A673 (cell line): ENCODE measurements around the gene TACR2. TPM values are rescaled to one million over a fixed set of nuclear protein-coding genes. Genes with fewer than 3 reads are reported as not detected.

Experiments used
- BruUV-seq: library from RNA; stranded (reverse); fragments of 400-500 nt; replicated peaks from 2 replicates; lab custom pipeline; 2021; lab: Mats Ljungman, UMichigan
- CTCF ChIA-PET: fragments of 300-600 bp; sonication (Branson Sonifier 250); formaldehyde crosslinking; loops from one replicate; lab custom pipeline; 2022; ENCODE audit warnings: antibody characterized with exemption; lab: Charles Lee
- POLR2A ChIA-PET: fragments of 300-600 bp; sonication (Branson Sonifier 250); formaldehyde crosslinking; loops from one replicate; lab custom pipeline; 2022; ENCODE audit warnings: antibody characterized with exemption; ENCODE audit not compliant: low non-redundant PET; lab: Charles Lee
- DNase-seq: peaks from one replicate; pipeline ENCODE4 v3.0.0-alpha.2; 2015; ENCODE audit warnings: low spot score
- H3K27ac ChIP-seq: fragments of 200-600 bp; sonication (generic); 2 replicates; pipeline ENCODE4 v1.5.1; 2016; ENCODE audit warnings: mixed run types, low read depth, mild to moderate bottlenecking, mixed read lengths, antibody characterized with exemption, low read length; ENCODE audit not compliant: poor library complexity, severe bottlenecking
- H3K27me3 ChIP-seq: fragments of 200-600 bp; sonication (generic); replicated peaks from 2 replicates; pipeline ENCODE4 v1.6.1; 2017; ENCODE audit warnings: mixed run types, low read depth, mild to moderate bottlenecking, mixed read lengths, antibody characterized with exemption, low read length; ENCODE audit not compliant: insufficient read depth, poor library complexity
- H3K36me3 ChIP-seq: fragments of 200-600 bp; sonication (generic); 2 replicates; pipeline ENCODE4 v1.6.1; 2016; ENCODE audit warnings: mixed run types, mild to moderate bottlenecking, mixed read lengths, antibody characterized with exemption, low read length; ENCODE audit not compliant: insufficient read depth, poor library complexity, severe bottlenecking
- H3K4me1 ChIP-seq: fragments of 200-600 bp; sonication (generic); 2 replicates; pipeline ENCODE4 v1.6.1; 2017; ENCODE audit warnings: mixed run types, mild to moderate bottlenecking, mixed read lengths, antibody characterized with exemption, low read length; ENCODE audit not compliant: insufficient read depth, poor library complexity, severe bottlenecking
- H3K4me3 ChIP-seq: fragments of 200-600 bp; sonication (generic); 2 replicates; pipeline ENCODE4 v1.5.1; 2016; ENCODE audit warnings: low read depth, mixed run types, mild to moderate bottlenecking, mixed read lengths, low read length; ENCODE audit not compliant: poor library complexity, severe bottlenecking
- H3K9me3 ChIP-seq: fragments of 200-600 bp; sonication (generic); 2 replicates; pipeline ENCODE4 v1.6.1; 2016; ENCODE audit warnings: mixed run types, low read depth, mild to moderate bottlenecking, mixed read lengths, antibody characterized with exemption, low read length; ENCODE audit not compliant: poor library complexity, severe bottlenecking
- EZH2 ChIP-seq: fragments of 200-600 bp; sonication (generic); IDR thresholded peaks from 2 replicates; pipeline ENCODE4 v1.6.1; 2017; ENCODE audit warnings: borderline replicate concordance, low read depth, mild to moderate bottlenecking, mixed read lengths, antibody characterized with exemption, low read length; ENCODE audit not compliant: poor library complexity, severe bottlenecking
- intact Hi-C: fragments of 100-400 bp; cut with micrococcal nuclease; formaldehyde crosslinking; loops from one replicate; pipeline ENCODE4 v1.10.0; 2022; ENCODE audit not compliant: unreplicated experiment
- total RNA-seq: library from RNA; stranded (reverse); gene quantifications from 2 replicates; pipeline ENCODE4 v1.2.3, GENCODE V29; 2021
- TF ChIP-seq, protein P1 (sequence below): fragments of 300-800, 200-600 bp; sonication (generic); conservative IDR thresholded peaks from 2 replicates; pipeline ENCODE4 v1.5.1; 2017; ENCODE audit warnings: low read depth, mild to moderate bottlenecking, antibody characterized with exemption, low read length, moderate library complexity, mixed read lengths

The TACR2 gene
- total RNA-seq, 1 experiment from 2014 or later: 0.21 TPM

DNA sequence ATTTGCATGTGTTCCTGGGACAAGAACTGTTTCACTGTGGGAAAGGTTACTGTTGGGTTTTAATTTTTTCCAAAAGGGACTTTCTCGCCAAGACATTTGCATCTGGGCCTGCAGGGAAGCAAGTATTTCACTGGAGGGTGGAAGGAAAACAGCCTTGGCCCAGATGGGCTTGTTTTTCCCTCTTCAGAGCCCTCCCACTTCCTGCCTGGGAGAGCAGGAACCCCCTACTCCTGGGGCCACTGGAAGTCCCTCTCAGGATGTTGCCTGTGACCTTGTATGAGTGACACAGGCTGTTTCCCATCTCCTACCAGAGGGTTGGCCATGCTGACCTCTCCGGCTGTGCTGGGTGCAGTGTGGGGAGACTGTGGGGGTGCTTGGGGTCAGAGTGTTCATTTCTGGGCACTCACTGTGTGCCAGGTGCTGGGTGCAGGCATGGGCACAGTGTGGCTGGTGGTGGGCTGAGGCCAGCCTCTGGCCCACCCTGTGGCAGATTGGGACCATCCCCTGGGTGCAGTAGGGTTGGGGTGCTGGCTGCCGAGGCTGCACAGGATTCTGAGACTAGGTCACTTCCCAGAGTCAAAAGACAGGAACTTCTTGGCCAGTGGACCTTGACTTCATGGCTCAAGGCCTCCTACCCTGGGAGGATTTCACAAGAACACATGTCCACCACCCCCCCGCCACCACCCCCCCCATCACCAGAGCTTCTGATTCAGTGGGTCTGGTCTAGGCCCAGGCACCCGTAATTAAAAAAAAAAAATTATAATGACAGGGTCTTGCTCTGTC is 44.7 kb upstream of the TACR2 start:
- BruUV-seq: no TSS peak
- Histone ChIP-seq H3K36me3 (no peaks in the 10 kb centered on the region), H3K4me3 (no peak overlapping the region), H3K27ac (no peak overlapping the region), H3K4me1 (no peaks in the 10 kb centered on the region), H3K27me3 (no peaks in the 10 kb centered on the region), H3K9me3 (no peaks in the 10 kb centered on the region)
- DNase-seq: no peak
- CTCF ChIA-PET: interaction anchor here (0.6 kb wide), 1 partner anchor 205 kb away, joined by 4 read pairs; no protein-coding TSS in a partner anchor
- intact Hi-C loops: no loop called here
- TF ChIP-seq, protein P1, sequence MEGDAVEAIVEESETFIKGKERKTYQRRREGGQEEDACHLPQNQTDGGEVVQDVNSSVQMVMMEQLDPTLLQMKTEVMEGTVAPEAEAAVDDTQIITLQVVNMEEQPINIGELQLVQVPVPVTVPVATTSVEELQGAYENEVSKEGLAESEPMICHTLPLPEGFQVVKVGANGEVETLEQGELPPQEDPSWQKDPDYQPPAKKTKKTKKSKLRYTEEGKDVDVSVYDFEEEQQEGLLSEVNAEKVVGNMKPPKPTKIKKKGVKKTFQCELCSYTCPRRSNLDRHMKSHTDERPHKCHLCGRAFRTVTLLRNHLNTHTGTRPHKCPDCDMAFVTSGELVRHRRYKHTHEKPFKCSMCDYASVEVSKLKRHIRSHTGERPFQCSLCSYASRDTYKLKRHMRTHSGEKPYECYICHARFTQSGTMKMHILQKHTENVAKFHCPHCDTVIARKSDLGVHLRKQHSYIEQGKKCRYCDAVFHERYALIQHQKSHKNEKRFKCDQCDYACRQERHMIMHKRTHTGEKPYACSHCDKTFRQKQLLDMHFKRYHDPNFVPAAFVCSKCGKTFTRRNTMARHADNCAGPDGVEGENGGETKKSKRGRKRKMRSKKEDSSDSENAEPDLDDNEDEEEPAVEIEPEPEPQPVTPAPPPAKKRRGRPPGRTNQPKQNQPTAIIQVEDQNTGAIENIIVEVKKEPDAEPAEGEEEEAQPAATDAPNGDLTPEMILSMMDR: no peak
- TF ChIP-seq EZH2: no peak
- POLR2A ChIA-PET: no interaction called here

DNA sequence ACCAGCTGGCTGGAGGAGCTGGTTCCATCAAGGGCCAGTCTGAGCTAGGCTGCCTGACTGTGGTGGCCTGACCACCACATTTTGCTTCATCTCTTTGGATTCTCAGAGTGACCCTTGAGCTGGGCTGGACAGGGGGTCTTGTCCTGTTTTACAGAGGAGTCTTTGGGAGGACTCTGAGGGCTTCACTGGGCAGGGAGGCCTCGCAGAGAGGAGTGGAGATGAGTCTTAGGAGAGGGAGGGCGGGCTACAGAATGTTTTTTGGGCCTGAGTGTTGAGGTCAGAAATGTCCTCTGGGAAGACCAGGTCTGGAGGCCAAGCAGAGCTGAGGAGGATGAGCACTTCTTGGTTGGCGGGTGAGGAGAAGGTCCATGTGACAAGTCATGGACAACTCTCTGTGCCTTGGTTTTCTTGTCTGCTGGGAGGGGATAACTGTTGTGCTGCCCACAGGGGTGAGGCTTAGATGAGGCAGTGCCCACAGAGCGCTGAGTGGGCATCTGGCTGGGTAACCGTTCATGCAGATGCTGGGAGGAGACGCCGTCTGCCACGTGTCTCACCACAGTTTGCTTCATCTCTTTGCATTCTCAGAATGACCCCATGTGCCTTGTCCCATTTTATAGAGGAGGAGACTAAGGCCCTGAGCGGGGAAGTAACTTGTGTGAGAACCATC is 44.0 kb upstream of the TACR2 start:
- no peak for TF ChIP-seq EZH2
- TF ChIP-seq, protein P1: no peak
- intact Hi-C loops: no loop called here
- DNase-seq: no peak
- H3K4me3 ChIP-seq: no peak overlapping the region
- no peaks in the 10 kb centered on the region for H3K4me1 ChIP-seq
- POLR2A ChIA-PET: no interaction called here
- BruUV-seq: no TSS peak
- H3K27ac ChIP-seq: no peak overlapping the region
- H3K27me3 ChIP-seq: no peaks in the 10 kb centered on the region
- H3K9me3 ChIP-seq: no peaks in the 10 kb centered on the region
- no peaks in the 10 kb centered on the region for H3K36me3 ChIP-seq
- CTCF ChIA-PET: no interaction called here

DNA sequence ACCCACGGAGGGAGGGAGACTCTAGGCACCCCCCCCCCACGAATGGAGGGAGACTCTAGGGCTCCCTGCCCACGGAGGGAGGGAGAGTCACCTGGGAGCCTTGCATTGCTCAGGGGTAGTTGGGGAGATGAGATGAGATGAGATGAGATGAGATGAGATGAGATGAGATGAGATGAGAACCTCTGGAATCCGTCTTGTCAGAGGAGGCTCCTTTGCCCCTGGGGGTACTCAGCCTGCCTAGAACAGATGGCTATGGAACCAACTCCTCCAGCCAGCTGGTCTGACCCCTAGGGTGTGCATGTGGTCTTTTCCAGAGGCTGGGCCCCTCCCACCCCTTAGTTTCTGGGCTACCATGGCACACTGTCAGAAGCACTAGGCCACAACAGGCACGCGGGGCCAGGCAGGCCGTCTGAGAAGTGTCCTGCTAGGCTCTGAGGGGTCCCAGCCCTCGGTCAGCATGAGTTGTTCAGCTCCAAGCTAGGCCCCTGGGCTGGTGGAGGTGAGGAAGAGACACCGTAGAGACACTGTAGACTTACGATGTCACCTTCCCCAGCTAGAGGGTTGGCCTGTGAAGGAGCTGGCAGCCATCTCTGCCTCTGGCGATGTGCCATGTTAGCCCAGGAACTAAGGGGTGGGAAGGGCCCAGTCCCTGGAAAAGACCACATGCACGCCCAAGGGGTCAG is 43.3 kb upstream of the TACR2 start:
- no TSS peak for BruUV-seq
- ChIA-PET POLR2A (no interaction called here), CTCF (no interaction called here)
- Histone ChIP-seq H3K4me1 (no peaks in the 10 kb centered on the region), H3K27ac (no peak overlapping the region), H3K27me3 (no peaks in the 10 kb centered on the region), H3K4me3 (no peak overlapping the region), H3K36me3 (no peaks in the 10 kb centered on the region), H3K9me3 (no peaks in the 10 kb centered on the region)
- no peak for TF ChIP-seq EZH2
- TF ChIP-seq, protein P1: no peak
- intact Hi-C loops: no loop called here
- no peak for DNase-seq
